GM19025 (cell line): ENCODE results near the gene NAGS.
"Not testable (repeated sequence)": the region's sequence is repeated elsewhere in the genome, so short reads cannot be mapped to it uniquely, and the experiment has no call there.

Experiments used
- ATAC-seq: cut with Tn5 transposase; IDR thresholded peaks from one replicate; pipeline ENCODE4 v1.9.1; 2021; ENCODE audit warnings: mild to moderate bottlenecking, low read depth, moderate library complexity; ENCODE audit not compliant: unreplicated experiment

The NAGS gene, protein sequence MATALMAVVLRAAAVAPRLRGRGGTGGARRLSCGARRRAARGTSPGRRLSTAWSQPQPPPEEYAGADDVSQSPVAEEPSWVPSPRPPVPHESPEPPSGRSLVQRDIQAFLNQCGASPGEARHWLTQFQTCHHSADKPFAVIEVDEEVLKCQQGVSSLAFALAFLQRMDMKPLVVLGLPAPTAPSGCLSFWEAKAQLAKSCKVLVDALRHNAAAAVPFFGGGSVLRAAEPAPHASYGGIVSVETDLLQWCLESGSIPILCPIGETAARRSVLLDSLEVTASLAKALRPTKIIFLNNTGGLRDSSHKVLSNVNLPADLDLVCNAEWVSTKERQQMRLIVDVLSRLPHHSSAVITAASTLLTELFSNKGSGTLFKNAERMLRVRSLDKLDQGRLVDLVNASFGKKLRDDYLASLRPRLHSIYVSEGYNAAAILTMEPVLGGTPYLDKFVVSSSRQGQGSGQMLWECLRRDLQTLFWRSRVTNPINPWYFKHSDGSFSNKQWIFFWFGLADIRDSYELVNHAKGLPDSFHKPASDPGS

GRCh38 chr17:44004077-44004760, at the start of gene NAGS:
Gene NAGS (plus strand): TSS chr17:44004622. CDS start chr17:44004664, 42 bp downstream.
- ATAC-seq: no peak

GRCh38 chr17:43956222-43956621, 48.2 kb upstream of the NAGS start:
- no peak for ATAC-seq

DNA sequence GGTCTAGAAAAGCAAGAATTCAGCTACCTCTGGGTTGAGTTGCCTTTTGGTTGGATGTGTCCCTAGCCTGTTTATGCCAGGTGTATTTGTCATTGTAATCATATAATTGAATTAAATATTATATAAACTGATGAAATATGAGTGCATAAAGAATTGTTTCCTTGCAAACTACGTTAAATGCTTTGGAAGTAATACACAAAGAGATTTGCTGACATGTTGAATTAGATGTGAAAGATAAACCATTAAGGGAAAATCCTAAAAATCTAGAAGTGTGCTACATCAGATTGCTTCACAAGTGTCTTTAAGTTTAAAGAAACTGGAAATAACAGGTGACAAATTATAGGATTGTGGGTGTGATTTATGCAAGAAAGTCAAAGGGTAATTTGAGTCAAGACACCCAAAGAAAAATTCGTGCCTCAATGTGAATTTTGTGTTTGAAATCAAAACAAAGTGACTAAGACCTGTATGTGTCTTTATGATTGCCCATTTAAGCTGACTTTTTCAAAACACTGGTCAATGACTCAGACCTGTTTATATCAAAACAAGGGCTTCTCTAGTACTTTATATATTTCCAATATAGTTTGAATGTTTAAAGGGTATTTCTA, 45.6 kb upstream of the NAGS start:
- no peak for ATAC-seq

DNA sequence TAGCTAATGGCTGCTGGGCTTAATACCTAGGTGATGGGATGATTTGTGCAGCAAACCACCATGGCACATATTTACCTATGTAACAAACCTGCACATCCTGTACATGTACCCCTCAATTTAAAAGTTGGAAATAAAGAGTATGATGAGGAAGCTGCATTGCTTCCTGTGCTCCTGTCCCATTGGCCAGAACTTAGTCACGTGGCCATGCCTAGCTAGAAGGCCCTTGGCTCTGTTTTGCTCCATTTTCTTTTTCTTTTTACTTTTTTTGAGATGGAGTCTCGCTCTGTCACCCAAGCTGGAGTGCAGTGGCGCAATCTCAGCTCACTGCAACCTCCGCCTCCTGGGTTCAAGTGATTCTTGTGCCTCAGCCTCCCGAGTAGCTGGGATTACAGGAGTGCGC, 43.1 kb upstream of the NAGS start:
- ATAC-seq: not testable (repeated sequence)

GRCh38 chr17:43961954-43962353, 42.5 kb upstream of the NAGS start:
- no peak for ATAC-seq

DNA sequence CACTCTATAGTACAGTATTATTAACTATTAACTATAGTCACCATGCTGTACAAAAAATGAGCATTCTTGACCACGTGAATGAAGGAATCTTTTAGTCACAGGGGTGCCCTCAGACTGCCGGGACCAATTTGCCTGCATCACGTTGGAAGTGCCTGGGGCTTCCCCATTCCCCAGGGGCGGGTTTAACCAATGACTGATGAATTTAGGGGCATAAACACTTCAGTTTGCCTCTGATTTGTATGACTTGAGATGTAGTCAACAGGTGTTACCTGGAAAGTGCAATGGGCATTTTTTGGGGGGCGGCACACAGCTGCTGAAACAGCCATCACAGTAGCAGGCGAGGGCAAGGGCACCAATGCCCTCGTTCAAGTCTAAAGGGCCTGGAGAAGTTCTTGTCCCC, 41.9 kb upstream of the NAGS start:
- ATAC-seq: no peak

DNA sequence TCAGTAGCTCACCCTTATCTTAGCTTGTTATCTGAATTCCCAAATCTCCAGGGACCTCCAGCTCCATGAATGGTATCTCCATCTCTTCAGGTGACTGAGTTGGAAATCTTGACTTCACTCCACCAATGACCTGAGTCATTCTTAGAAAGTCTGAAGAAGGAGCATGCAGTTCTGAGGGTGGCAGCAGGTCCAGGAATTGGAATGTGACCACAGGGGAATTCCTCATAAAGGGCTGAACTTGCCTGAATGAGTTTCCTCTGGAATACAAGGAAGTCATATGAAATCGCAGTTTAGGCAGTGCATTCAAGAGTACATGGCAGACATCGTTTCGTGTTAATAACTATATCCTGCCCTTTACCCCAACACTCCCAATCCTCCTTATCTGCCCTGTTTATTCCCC, 38.1 kb upstream of the NAGS start:
- no peak for ATAC-seq

DNA sequence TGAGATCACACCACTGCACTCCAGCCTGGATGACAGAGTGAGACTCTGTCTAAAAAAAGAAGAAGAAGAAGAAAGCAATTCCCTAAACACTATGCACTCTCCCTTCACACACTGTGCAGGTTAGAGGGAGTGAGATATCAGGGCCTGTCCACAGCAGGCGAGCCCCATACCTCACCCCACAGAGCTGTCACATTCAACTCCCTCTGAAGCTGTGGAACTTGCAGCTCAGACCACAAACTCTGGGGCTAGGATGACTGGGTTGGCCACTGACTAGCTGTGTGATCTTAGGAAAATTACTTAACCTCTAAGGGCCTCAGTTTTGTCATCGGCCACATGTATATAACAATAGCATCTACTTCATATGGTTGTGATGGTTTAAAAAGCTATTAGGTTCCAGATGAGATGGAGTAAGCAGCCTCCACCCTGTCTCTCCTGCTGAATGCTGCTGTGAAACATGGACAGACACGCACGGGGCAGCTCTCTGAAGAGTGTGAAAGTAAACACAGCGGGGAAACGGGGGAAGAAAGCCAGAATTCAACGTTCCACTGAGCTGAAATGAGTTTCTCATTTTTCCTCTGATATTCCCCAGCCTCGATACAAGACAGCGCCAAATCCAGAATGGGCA, 37.1 kb upstream of the NAGS start:
- no peak for ATAC-seq

DNA sequence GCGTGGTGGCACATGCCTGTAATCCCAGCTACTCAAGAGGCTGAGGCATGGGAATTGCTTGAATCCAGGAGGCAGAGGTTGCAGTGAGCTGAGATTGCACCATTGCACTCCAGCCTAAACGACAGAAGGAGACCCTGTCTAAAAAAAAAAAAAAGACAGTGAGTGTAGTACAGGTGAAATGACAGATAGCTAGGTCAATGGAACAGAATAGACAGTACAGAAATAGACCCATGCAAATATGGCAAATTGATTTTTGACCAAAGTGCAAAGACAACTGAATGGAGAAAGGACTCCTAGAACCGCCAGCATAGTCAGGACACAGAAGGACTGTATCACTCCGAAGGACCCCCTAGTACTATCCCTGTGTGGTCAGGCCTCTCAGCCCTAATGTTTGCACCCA, 34.1 kb upstream of the NAGS start:
- no peak for ATAC-seq

DNA sequence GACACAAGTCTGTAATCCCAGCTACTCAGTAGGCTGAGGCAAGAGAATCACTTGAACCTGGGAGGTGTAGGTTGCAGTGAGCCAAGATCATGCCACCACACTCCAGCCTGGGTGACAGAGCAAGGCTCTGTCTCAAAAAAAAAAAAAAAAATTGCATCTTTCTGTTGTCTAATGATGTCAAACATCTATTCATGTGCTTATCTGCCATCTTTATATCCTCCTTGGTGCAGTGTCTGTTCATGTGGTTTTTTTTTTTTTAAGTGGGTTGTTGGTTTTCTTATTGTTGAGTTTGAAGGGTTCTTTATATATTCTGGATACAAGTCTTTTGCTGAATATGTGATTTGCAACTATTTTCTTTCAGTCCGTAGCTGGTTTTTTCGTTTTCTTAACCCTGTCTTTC, 33.0 kb upstream of the NAGS start:
- not testable (repeated sequence) for ATAC-seq

DNA sequence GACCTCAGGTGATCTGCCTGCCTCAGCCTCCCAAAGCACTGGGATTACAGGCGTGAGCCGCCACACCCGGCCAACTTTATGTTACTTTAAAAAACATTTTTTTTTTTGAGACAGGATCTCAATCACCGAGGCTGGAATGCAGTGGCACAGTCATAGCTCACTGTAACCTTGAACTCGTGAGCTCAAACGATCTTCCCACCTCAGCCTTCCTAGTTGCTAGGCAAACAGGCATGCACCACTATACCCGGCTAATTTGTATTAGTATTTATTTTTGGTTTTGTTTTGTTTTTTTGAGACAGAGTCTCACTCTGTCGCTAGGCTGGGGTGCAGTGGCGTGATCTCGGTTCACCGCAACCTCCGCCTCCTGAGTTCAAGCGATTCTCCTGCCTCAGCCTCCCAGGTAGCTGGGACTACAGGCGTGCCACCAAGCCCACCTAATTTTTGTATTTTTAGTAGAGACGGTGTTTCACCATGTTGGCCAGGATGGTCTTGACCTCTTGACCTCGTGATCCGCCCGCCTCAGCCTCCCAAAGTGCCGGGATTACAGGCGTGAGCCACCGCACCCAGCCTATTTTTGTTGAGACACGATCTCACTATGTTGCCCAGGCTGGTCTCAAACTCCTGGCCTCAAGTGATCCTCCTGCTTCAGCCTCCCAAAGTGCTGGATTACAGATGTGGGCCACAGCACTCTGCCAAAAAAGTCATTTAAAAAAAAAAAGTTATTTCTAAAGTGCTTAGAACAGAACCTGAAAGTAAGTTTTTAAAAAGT, 31.8 kb upstream of the NAGS start:
- not testable (repeated sequence) for ATAC-seq

DNA sequence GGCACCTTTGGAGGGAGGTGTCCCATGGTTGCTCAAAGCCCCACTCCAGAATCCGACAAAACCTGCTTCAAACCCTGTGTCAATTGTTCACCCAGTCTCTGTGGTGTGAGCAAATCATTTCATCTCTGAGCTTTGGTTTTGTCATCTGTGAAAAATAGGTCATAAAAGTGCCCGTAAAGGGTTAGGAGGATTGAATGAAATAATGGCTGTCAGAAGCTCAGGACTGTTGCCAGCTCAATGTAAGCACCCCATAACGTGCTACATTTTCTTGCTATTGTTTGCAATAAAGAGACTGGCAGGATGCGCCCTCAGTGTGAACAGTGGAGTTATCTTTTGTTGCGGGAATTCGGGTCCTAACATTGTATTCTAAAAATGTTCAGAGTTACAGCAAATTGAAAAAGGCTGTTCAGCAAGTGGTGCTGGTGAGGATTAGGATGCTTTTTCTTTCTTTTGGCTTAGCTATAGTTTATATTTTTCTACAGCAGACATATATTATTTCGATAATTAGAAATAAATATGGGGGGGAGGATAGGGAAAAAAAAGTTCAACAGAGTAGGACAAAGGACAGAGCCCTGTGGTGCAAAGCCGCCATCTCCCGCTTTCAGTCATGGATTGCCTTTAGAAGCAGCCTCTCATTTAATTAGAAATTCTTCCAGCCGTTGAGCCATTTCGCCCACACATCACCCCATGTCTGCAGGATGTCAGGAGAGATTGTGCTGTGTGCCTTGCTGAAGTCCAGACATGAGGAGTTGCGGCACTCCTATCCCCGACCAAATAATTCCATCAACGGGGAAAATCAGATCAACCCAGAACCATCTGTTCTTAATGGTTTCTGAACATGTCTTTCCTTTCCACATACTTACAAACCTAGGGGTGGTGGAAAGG, 29.8 kb upstream of the NAGS start:
- no peak for ATAC-seq

- no peak for ATAC-seq
These were observed 28.5 kb upstream of the NAGS start for GRCh38 chr17:43975898-43976297.

GRCh38 chr17:43976963-43977837, 27.2 kb upstream of the NAGS start:
- no peak for ATAC-seq

DNA sequence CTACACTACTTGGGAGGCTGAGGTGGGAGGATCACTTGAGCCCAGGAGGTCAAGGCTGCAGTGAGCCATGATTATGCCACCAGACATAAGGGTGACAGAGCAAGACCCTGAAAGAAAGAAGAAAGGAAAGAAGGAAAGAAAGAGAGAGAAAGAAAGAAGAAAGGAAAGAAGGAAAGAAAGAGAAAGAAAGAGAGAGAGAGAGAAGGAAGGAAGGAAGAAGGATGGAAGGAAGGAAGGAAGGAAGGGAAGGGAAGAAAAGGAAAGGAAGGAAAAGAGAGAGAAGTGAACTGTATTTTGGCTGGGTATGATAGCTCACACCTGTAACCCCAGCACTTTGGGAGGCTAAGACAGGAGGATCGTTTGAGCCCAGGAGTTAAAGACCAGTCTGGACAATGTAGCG, 26.3 kb upstream of the NAGS start:
- ATAC-seq: no peak

DNA sequence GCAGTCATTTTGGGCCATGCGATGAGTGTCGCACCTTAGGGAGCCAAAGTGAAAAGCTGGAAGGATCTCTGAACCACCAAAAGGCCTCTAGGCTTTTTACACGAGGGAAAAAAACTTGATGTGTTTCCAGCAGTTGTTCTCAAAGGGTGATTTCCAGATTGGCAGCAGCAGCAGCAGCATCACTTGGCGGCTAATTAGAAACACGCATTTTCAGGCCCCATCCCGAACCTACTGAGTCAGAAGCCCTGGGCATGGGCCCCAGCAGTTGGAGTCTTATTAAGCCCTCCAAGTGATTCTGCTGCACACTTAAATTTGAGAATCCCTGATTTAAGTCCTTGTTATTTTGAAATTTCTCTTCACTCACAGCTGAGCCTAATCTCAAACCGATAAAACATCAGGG, 25.4 kb upstream of the NAGS start:
- no peak for ATAC-seq

DNA sequence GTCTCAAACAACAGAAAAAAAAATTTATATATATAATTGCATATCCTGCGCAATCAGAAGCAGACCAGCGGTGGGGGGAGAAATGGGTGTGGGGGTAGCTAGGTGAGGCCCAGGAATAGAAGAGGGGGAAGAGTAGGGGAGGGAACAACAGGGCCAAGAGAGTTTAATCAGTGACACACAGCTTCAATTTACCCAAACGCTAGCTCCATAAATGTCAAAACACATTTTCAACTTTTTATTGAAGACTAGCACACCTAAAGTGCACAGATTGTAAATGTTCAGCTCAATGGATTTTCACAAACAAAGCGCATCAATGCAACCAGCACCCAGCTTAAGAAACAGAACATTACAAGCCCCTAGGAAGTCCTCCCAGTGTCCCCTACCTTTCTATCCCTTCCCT, 24.8 kb upstream of the NAGS start:
- ATAC-seq: no peak

- no peak for ATAC-seq
These were observed 22.3 kb upstream of the NAGS start for GRCh38 chr17:43982171-43982570.
